NCI-H1105 treated with DMSO at 0.1 percent for 48 hours (cell line): ENCODE measurements around the gene ARHGAP6.
A peak's percentile ranks its signal among the peaks of the same experiment; 100 is the strongest.
"Not testable (repeated sequence)": the region's sequence is repeated elsewhere in the genome, so short reads cannot be mapped to it uniquely, and the experiment has no call there.

ENCODE experiments used
- DNase-seq: peaks from one replicate; lab custom pipeline; 2025; lab: John Stamatoyannopoulos, UW

The ARHGAP6 gene

GRCh38 chrX:11648705-11649519 is 16.8 kb downstream of the ARHGAP6 start:
- no peak for DNase-seq

DNA sequence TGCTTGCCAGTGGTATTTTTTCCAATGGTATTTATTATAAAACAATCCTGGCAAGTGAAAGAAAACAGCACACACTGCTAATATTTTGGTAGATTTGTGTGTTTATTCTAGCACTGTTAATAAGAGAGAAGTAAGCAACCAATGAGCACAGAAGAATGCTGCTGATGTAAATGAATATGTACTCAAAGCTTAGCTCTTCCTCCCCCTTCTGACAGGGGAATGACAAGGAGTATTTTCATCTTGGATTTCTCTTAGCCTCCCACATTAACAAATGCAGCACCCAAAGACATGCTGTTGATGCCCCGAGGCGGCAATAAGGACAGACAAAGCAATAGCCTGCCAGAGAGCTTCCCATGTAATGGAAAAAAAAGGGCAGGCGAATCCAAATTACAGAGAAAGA is 18.6 kb downstream of the ARHGAP6 start:
- DNase-seq, result no peak

GRCh38 chrX:11641349-11642065 is 24.2 kb downstream of the ARHGAP6 start:
- no peak for DNase-seq

- no peak for DNase-seq
Measured at GRCh38 chrX:11640089-11640488, 25.6 kb downstream of the ARHGAP6 start.

DNA sequence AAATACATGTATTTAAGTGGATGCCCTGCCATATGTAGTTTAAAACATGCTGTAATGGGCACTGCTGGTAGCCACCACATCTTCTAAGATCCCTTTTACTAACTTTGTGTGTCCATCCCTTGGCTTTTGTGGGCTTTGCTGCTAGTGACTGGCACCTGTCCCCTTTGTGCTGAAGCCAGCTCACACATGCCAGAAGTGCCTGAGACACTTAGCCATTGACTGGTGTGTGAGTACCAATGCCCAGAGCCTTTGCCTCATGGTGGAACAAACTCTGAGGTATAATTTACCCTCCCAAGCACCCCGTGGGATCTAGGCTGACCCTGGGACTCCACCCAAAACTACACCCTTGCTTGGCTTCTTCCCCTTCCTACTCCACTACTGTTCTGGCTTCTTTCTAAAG is 33.0 kb downstream of the ARHGAP6 start:
- DNase-seq, result peak; percentile 24

- DNase-seq, result no peak
Measured at GRCh38 chrX:11629593-11630211, 36.0 kb downstream of the ARHGAP6 start.

- DNase-seq, result no peak
Measured at GRCh38 chrX:11628399-11628798, 37.3 kb downstream of the ARHGAP6 start.

DNA sequence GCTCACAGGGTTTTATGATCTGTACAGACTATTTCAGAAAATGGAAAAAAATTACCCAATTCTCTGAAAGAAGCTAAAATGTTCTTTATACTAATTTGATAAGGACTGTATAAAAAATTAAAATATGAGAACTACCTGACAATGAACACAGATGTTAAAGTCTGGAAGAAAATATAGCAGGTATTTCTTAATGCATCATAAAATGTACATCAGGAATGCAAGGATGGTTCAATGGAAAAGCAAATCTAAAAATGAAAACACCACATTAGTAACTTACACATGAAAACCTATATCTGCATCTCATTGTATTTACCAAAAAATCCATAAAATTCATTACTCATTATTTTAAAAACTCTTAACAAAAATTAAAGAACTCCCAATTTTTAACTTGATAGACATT is 39.4 kb downstream of the ARHGAP6 start:
- DNase-seq, result no peak

DNA sequence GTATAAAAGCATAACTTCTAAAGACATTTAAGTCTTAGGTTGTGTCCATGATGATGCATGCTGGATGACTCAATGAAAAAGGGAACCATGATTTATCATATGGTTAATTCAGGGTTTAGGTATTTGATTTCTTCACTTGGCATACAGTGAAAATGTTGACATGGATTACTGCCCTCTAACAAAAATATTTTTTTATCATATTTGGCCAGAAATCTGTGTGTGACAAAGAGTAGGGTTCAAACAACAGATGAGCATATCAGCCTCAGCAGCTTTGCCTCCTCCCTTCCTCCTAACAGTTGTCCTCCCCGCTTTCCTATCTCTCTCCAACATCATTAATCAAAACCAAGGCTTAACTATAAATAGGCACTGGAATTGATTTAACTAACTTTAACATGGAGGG is 46.3 kb downstream of the ARHGAP6 start:
- DNase-seq, result no peak

GRCh38 chrX:11614253-11614652 is 51.5 kb downstream of the ARHGAP6 start:
- not testable (repeated sequence) for DNase-seq

DNA sequence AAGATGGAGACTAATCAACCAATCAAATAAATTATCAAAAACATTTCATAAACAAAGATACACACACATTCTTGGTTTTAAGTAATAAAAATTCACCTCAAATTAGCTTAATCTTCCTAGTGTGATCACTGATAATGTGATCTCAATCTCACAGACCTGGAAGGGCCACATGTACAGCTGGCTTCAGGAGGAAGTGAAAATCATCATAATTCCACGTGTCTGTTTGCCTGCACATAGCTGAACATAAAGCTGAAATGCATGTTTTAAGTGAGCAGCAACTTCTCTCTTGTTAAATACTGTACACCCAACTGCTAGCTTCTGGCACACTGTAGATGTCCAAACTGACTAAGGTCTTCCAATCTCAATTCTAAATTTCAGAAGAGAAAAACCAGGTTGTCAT is 53.8 kb downstream of the ARHGAP6 start:
- DNase-seq, result no peak

DNA sequence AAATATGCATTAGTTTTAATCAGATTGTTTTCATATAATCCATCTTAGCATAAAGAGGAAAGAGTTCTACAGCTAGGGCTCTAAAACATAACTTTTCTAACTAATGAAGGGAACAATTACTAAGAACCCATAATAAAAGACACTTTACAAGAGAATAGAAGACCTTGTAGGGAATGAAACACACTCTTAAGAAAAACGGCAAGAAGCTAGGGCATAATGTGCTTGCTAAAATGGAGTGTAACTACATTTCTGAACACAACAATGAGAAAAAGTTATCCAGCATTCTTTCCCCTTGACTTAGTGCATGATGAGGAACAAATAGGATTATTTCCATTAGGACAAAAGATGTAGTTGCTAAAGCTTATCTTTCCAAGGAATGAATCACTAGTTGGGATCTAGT is 54.6 kb downstream of the ARHGAP6 start:
- DNase-seq, result no peak

- no peak for DNase-seq
Measured at GRCh38 chrX:11609109-11609508, 56.6 kb downstream of the ARHGAP6 start.

DNA sequence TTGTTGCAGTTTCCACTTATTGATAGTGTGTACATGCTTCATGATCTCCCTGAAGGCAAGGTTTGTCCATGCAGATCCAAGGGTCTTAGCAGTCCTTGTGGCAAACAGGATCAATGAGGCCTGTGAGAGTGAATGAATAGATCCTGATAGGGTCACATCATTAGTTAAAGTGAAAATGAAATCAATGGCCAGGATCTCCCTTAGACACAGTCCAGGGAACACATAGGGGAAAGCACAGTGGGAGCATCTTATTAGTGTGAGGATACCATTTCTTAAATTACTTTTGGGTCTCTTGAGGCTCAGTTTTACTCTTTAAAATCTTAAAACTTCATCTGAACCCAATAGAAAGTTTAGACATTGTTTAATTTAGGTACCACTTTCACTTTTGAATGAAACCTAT is 59.3 kb downstream of the ARHGAP6 start:
- DNase-seq, result no peak

DNA sequence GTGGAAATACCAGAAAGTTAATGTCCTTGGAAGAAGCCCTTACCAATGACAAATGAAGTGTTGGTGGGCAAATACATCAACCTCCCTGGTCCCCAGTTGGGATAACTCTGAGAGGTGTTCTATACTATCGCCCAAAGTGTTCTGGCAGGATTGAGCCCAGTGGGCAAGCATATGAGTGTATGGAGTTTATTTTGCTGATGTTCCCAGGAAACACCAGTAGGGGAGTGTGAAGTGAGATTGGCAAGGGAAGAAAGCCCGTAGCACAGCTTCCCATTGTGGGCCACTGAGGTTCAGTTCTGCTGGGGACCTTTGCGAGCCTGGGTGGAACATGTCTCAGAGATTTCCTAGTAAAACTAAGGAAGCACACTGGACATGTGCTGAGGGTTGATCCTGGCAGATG is 65.1 kb downstream of the ARHGAP6 start:
- no peak for DNase-seq

GRCh38 chrX:11597479-11597878 is 68.2 kb downstream of the ARHGAP6 start:
- no peak for DNase-seq

DNA sequence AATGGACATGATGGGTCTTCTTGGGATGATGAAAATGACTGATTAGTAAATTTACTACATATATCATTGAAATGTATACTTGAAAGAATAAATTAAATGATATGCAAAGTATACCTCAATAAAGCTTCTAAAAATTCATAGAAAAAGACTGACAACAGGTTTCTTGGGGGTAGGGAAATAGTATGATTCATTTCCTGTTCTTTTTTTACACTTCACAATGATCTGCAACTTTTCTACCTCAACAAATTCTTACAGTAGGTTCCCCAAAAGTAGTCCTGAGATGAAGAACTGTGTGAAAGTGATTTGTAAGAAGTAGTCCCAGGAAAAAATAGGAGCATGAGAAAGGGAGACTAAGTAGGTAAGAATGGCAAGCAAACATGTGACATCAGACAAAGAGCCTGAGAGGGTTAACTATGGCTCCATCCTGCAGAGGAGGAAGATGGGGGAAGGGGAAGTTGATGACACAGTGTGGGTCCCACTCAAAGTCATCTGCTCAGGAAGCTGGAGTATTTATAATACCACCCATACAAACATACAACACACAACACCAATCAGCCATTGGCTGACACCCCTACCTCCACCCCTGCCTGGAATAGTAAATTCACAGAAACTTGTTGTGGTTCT is 73.9 kb downstream of the ARHGAP6 start:
- no peak for DNase-seq

DNA sequence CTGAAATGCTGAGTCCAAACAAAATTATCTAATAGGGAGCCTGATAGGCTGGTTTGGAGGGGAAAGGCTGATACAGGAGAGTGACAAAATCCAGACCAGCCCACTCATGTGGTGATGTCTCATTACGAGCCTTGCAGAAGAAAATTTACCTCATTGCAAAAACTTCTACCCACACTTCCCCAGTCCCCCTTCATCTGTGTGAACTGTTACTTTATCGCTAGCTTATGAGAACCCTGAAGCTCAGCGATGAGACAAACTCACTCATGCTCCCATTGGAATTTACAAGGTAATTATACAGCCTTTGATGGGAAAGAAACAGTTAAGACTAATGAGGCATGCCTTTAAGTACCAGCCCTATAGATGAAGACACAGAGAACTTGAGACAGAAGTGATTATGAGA is 76.1 kb downstream of the ARHGAP6 start:
- no peak for DNase-seq

- no peak for DNase-seq
Measured at GRCh38 chrX:11588097-11588496, 77.6 kb downstream of the ARHGAP6 start.

DNA sequence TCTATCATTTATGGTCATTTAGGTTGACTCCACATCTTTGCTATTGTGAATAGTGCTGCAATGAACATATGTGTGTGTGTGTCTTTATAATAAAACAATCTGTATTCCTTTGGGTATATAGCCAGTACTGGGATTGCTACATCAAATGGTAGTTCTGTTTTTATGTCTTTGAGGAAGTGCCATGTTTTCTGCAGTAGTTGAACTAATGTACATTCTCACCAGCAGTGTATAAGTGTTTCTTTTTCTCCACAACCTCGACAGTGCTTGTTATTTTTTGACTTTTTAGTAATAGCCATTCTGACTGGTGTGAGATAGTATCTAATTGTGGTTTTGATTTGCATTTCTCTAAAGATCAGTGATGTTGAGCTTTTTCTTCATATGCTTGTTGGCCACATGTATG is 80.5 kb downstream of the ARHGAP6 start:
- no peak for DNase-seq

DNA sequence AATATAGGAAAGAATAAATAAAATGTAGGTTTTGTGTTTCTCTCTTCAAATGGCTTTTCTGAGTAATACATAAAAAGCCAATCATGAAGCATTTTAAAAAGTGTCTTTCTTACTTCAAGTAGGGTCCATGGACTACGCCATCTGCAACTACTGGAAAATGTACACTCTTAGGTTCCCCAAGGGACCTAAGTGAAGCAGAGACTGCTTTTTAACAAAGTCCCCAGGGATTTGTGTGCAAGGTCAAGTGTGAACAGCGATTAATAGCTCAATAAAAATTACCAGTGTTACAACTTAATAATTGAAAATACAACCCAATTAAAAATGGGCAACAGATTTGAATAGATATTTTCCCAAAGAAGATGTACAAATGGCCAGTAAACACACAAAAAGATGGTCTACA is 84.9 kb downstream of the ARHGAP6 start:
- no peak for DNase-seq
